ENCODE measurements around the gene DCLRE1B.

GRCh38 chr1:113935970-113936369 is 30.8 kb downstream of the DCLRE1B start:
- TF ChIP-seq CTCF (IDR thresholded peaks at IDR 0.05) (no peak), POLR2A (IDR thresholded peaks at IDR 0.05) (no peak)
